Coronary artery (tissue), 2 donors: ENCODE data around the gene SYNPO.

Experiments
- DNase-seq: peaks from one replicate; pipeline ENCODE4 v3.0.0-alpha.2; 2017; ENCODE audit warnings: low spot score
- H3K27ac ChIP-seq, 2 donors: fragments of 200-600 bp; sonication (generic); one replicate each; pipeline ENCODE4 v1.5.1; 2016 to 2019
- H3K4me3 ChIP-seq: fragments of 200-600 bp; sonication (generic); 2 replicates; pipeline ENCODE4 v1.5.1; 2016; ENCODE audit warnings: mild to moderate bottlenecking, moderate library complexity
- CTCF ChIP-seq: fragments of 200-600 bp; sonication (generic); IDR thresholded peaks from one replicate; pipeline ENCODE4 v1.5.1; 2019; ENCODE audit warnings: antibody characterized with exemption

Gene SYNPO

GRCh38 chr5:150645070-150645700 lies 4.7 kb downstream of the SYNPO start:
- peak; percentile 81 for DNase-seq
- Histone ChIP-seq H3K27ac (peak overlapping the region; percentile 96 to 99), H3K4me3 (peak overlapping the region; percentile 31)
- no peak for TF ChIP-seq CTCF

GRCh38 chr5:150647275-150648251 lies 7.1 kb downstream of the SYNPO start:
- TF ChIP-seq CTCF = no peak
- peak overlapping the region; percentile 75 to 90 for H3K27ac ChIP-seq
- H3K4me3 ChIP-seq = peak overlapping the region; percentile 54

GRCh38 chr5:150648294-150649107 lies 8.0 kb downstream of the SYNPO start:
- Histone ChIP-seq H3K4me3 (peak overlapping the region; percentile 54), H3K27ac (peak overlapping the region; percentile 75 to 90)
- peak; percentile 70 for DNase-seq
- TF ChIP-seq CTCF = no peak

More at GRCh38 chr5:150647275-150648251, 7.1 kb downstream of the SYNPO start:
- DNase-seq = peak; percentile 87

- DNase-seq = peak; percentile 84
- no peak for TF ChIP-seq CTCF
- Histone ChIP-seq H3K4me3 (peak overlapping the region; percentile 34), H3K27ac (peak overlapping the region; percentile 75 to 90)
Observed at GRCh38 chr5:150649108-150650020, 8.9 kb downstream of the SYNPO start.

GRCh38 chr5:150650021-150651006 lies 9.9 kb downstream of the SYNPO start:
- no peak for DNase-seq
- Histone ChIP-seq H3K4me3 (peak overlapping the region; percentile 34), H3K27ac (peak overlapping the region; percentile 75 to 90)
- no peak for TF ChIP-seq CTCF
